A549 (cell line): ENCODE results near the gene TCN2. TPM values are rescaled to one million over a fixed set of nuclear protein-coding genes. Genes with fewer than 3 reads are reported as not detected.

Source experiments
- ATAC-seq, 2 experiments: fragments of 200-7000 bp in 1 of 2; fragments of >200 bp in 1 of 2; cut with Nextera tagmentation in 1 of 2; cut with Tn5 transposase in 1 of 2; 3 replicates each; pipeline versions ENCODE4 v1.8.0 to v1.9.1; 2018 to 2020; ENCODE audit warnings: mild to moderate bottlenecking in 1 of 2, moderate library complexity in 1 of 2
- CTCF ChIA-PET: fragments of 300-600 bp; sonication (Branson Sonifier 250); formaldehyde crosslinking; extraction: SDS; loops from one replicate; lab custom pipeline; 2021; ENCODE audit warnings: antibody characterized with exemption, inconsistent platforms; lab: Yijun Ruan, JAX
- POLR2A ChIA-PET: fragments of 350-600 bp; formaldehyde crosslinking; extraction: SDS; loops from one replicate; lab custom pipeline; 2021; ENCODE audit warnings: antibody characterized with exemption, inconsistent platforms; lab: Yijun Ruan, JAX
- DNase-seq, 2 experiments: peaks; one replicate each; pipeline versions ENCODE4 v3.0.0 to v3.0.0-alpha.2; 2011 to 2016; ENCODE audit warnings: low read depth in 1 of 2, low spot score in 1 of 2
- FAIRE-seq: peaks from 2 replicates; lab custom pipeline; 2011; peaks lifted over from hg19 to GRCh38; lab: Jason Lieb, UNC
- H3K27ac ChIP-seq, 2 experiments: fragments of >200 bp; sonication (Bioruptor Twin); formaldehyde crosslinking; 3 replicates each; pipeline ENCODE4 v1.5.1; 2016 to 2017
- H3K4me1 ChIP-seq: fragments of >200 bp; sonication (Bioruptor Twin); formaldehyde crosslinking; 3 replicates; pipeline ENCODE4 v1.6.1; 2016
- H3K4me2 ChIP-seq: fragments of >200 bp; sonication (Bioruptor Twin); formaldehyde crosslinking; 3 replicates; pipeline ENCODE4 v1.6.1; 2016
- H3K4me3 ChIP-seq: fragments of >200 bp; sonication (Bioruptor Twin); formaldehyde crosslinking; 3 replicates; pipeline ENCODE4 v1.5.1; 2016
- H3K9me3 ChIP-seq: fragments of >200 bp; sonication (Bioruptor Twin); formaldehyde crosslinking; 3 replicates; pipeline ENCODE4 v1.6.1; 2016
- CBX8 ChIP-seq: fragments of 200-600 bp; sonication (generic); IDR thresholded peaks from 2 replicates; pipeline ENCODE4 v1.6.1; 2016
- CEBPB ChIP-seq, 2 experiments: fragments of >200 bp in 1 of 2; sonication (Bioruptor Twin) in 1 of 2; formaldehyde crosslinking in 1 of 2; IDR thresholded peaks; 2 replicates each; pipeline ENCODE4 v1.6.1; 2012 to 2016
- CHD4 ChIP-seq: fragments of 200-600 bp; sonication (generic); IDR thresholded peaks from 2 replicates; pipeline ENCODE4 v1.6.1; 2016; ENCODE audit warnings: antibody characterized with exemption, mild to moderate bottlenecking, borderline replicate concordance
- ESRRA ChIP-seq: fragments of 150-350 bp; IDR thresholded peaks from 2 replicates; pipeline ENCODE4 v1.6.1; 2014; ENCODE audit warnings: mild to moderate bottlenecking, low read length, borderline replicate concordance
- HOXB5 ChIP-seq: fragments of 250-450 bp; sonication (Bioruptor Pico); IDR thresholded peaks from 2 replicates; pipeline ENCODE4 v1.5.0; 2020; ENCODE audit warnings: mild to moderate bottlenecking, moderate library complexity
- KDM5A ChIP-seq: fragments of 200-600 bp; sonication (generic); IDR thresholded peaks from 2 replicates; pipeline ENCODE4 v1.6.1; 2016; ENCODE audit warnings: antibody characterized with exemption, mild to moderate bottlenecking
- MAFK ChIP-seq: fragments of 450-650 bp; IDR thresholded peaks from 2 replicates; pipeline ENCODE4 v1.6.1; 2014; ENCODE audit not compliant: partially characterized antibody
- MYC ChIP-seq: IDR thresholded peaks from 2 replicates; pipeline ENCODE4 v1.6.1; 2012; ENCODE audit warnings: mild to moderate bottlenecking, inconsistent platforms, low read length, improper control_type of control experiment, borderline replicate concordance
- PHF8 ChIP-seq: fragments of 200-600 bp; sonication (generic); IDR thresholded peaks from 2 replicates; pipeline ENCODE4 v1.6.1; 2016; ENCODE audit warnings: low read depth, mild to moderate bottlenecking, antibody characterized with exemption, moderate library complexity, borderline replicate concordance
- POLR2A ChIP-seq: IDR thresholded peaks from 2 replicates; pipeline ENCODE4 v1.6.1; 2012; ENCODE audit warnings: mild to moderate bottlenecking, low read length
- RCOR1 ChIP-seq: fragments of 150-350 bp; IDR thresholded peaks from 2 replicates; pipeline ENCODE4 v1.6.1; 2014; ENCODE audit warnings: antibody characterized with exemption, low read length, low read depth
- SREBF2 ChIP-seq: fragments of 450-650 bp; IDR thresholded peaks from 2 replicates; pipeline ENCODE4 v1.6.1; 2014; ENCODE audit warnings: mild to moderate bottlenecking, moderate library complexity
- TP53 ChIP-seq: fragments of 250-450 bp; sonication (Bioruptor Pico); IDR thresholded peaks from 2 replicates; pipeline ENCODE4 v1.5.0; 2021; ENCODE audit warnings: mild to moderate bottlenecking, moderate library complexity
- ZFP36 ChIP-seq: fragments of 450-650 bp; IDR thresholded peaks from 2 replicates; pipeline ENCODE4 v1.6.1; 2014; ENCODE audit warnings: borderline replicate concordance; ENCODE audit not compliant: partially characterized antibody
- WGBS: methylation state at CpG from one replicate; pipeline ENCODE4 v1.1.6; 2017; ENCODE audit errors: missing lambda C conversion rate; 5-methylcytosine and 5-hydroxymethylcytosine counted together
- polyA plus RNA-seq, 4 experiments: library from polyadenylated mRNA; depleted of rRNA in 3 of 4; stranded (reverse); fragments of >200 nt; fragmentation: RNase III in 1 of 4; extraction: RNeasy Plus Mini Kit Qiagen cat#74134 plus additional on column Dnase treatment in 1 of 4; gene quantifications; 2 replicates in 3 of 4; 3 replicates in 1 of 4; pipeline ENCODE4 v1.2.3, GENCODE V29; 2011 to 2017
- TF ChIP-seq, protein P1 (sequence below): fragments of >200 bp; sonication (Bioruptor Twin); formaldehyde crosslinking; IDR thresholded peaks from 3 replicates; pipeline ENCODE4 v1.6.1; 2016
- TF ChIP-seq, protein P2 (sequence below): IDR thresholded peaks from 2 replicates; pipeline ENCODE4 v1.6.1; 2012
- TF ChIP-seq, protein P3 (sequence below): fragments of 200-600 bp; sonication (generic); IDR thresholded peaks from 2 replicates; pipeline ENCODE4 v1.6.1; 2016; ENCODE audit warnings: antibody characterized with exemption, mild to moderate bottlenecking, moderate library complexity
- TF ChIP-seq, protein P4 (sequence below): IDR thresholded peaks from 2 replicates; pipeline ENCODE4 v1.6.1; 2012
- TF ChIP-seq, protein P5 (sequence below): IDR thresholded peaks from 2 replicates; pipeline ENCODE4 v1.6.1; 2012; ENCODE audit warnings: low read depth, borderline replicate concordance
- TF ChIP-seq, protein P6 (sequence below): fragments of 250-450 bp; sonication (Bioruptor Pico); IDR thresholded peaks from 2 replicates; pipeline ENCODE4 v1.5.0; 2021; ENCODE audit warnings: mild to moderate bottlenecking, moderate library complexity, borderline replicate concordance
- TF ChIP-seq, protein P7 (sequence below): fragments of >200 bp; sonication (Bioruptor Twin); formaldehyde crosslinking; IDR thresholded peaks from 2 replicates; pipeline ENCODE4 v1.6.1; 2016

TCN2 gene
- polyA plus RNA-seq, 2 of the 4 experiments (the other 2 are of a cell fraction), result 3.9 to 4.3 TPM

DNA sequence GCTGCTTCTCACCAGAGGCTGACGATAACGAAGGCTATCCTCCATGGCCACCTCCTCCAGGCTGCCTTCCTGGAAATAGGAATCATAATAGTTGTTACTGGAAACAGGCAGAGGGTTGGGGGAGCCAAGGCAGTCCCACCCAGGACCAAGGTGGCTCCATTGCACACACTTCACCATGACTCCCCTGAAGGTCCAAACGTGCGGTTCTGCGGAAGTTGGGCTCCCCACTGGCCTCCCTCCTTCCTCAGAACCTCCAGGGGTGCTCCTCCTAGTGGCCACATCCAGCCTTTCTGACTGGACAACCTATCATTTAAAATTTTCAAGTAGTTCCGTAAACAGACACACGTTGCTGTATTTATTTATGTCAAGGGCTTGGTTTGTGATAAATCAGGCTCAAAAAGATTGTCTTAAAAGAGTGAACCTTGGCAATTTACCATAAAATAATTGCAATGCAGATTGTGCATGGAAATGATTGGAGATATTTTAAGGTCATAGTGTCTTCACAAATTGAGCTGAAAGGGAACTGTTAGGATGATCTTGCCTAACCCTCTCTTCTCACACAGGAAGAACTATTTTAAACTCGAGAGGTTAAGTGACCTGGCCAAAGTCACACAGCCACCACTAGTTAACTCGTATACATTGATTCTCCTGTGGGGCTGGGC lies 1.4 kb upstream of the TCN2 start (continued):
- TF ChIP-seq, protein P1, sequence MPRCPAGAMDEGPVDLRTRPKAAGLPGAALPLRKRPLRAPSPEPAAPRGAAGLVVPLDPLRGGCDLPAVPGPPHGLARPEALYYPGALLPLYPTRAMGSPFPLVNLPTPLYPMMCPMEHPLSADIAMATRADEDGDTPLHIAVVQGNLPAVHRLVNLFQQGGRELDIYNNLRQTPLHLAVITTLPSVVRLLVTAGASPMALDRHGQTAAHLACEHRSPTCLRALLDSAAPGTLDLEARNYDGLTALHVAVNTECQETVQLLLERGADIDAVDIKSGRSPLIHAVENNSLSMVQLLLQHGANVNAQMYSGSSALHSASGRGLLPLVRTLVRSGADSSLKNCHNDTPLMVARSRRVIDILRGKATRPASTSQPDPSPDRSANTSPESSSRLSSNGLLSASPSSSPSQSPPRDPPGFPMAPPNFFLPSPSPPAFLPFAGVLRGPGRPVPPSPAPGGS, result no peak
- TF ChIP-seq, protein P2, sequence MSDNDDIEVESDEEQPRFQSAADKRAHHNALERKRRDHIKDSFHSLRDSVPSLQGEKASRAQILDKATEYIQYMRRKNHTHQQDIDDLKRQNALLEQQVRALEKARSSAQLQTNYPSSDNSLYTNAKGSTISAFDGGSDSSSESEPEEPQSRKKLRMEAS, result peak; percentile 60
- TF ChIP-seq, protein P3, sequence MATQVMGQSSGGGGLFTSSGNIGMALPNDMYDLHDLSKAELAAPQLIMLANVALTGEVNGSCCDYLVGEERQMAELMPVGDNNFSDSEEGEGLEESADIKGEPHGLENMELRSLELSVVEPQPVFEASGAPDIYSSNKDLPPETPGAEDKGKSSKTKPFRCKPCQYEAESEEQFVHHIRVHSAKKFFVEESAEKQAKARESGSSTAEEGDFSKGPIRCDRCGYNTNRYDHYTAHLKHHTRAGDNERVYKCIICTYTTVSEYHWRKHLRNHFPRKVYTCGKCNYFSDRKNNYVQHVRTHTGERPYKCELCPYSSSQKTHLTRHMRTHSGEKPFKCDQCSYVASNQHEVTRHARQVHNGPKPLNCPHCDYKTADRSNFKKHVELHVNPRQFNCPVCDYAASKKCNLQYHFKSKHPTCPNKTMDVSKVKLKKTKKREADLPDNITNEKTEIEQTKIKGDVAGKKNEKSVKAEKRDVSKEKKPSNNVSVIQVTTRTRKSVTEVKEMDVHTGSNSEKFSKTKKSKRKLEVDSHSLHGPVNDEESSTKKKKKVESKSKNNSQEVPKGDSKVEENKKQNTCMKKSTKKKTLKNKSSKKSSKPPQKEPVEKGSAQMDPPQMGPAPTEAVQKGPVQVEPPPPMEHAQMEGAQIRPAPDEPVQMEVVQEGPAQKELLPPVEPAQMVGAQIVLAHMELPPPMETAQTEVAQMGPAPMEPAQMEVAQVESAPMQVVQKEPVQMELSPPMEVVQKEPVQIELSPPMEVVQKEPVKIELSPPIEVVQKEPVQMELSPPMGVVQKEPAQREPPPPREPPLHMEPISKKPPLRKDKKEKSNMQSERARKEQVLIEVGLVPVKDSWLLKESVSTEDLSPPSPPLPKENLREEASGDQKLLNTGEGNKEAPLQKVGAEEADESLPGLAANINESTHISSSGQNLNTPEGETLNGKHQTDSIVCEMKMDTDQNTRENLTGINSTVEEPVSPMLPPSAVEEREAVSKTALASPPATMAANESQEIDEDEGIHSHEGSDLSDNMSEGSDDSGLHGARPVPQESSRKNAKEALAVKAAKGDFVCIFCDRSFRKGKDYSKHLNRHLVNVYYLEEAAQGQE, result no peak
- TF ChIP-seq CBX8 (no peak), KDM5A (no peak), RCOR1 (no peak), CHD4 (no peak), SREBF2 (no peak)
- TF ChIP-seq, protein P4, sequence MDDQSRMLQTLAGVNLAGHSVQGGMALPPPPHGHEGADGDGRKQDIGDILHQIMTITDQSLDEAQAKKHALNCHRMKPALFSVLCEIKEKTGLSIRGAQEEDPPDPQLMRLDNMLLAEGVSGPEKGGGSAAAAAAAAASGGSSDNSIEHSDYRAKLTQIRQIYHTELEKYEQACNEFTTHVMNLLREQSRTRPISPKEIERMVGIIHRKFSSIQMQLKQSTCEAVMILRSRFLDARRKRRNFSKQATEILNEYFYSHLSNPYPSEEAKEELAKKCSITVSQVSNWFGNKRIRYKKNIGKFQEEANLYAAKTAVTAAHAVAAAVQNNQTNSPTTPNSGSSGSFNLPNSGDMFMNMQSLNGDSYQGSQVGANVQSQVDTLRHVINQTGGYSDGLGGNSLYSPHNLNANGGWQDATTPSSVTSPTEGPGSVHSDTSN, result no peak

DNA sequence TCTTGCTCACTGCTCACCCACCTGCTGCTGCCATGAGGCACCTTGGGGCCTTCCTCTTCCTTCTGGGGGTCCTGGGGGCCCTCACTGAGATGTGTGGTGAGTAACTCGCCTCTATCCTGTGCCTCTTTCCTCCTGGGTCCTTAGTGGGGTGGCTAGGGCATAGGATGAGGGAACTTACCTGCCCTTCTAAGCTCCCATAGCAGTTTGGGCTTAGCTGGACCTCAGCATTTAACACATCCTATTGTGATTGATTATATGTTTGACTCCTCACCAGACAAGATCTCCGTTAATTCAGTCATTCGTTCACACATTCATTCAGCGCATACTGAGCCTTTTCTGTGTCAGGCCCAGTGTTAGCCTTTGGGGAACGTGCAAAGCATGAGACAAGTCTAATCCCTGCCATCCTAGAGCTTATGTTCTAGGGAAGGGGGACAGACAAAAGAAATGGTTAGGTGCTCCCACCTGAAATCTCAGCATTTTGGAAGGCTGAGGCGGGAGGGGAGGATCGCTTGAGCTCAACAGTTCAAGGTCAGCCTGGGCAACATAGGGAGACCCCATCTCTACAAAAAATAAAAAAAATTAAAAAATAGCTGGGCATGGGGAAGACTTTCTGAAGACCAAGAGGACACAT lies 441 bp downstream of the TCN2 start:
- DNase-seq (no peak), FAIRE-seq (no peak), ATAC-seq (peak; percentile 24 to 27; a peak in 4 of 6 replicates)
- Histone ChIP-seq H3K4me2 (peak overlapping the region; percentile 89), H3K9me3 (no peaks in the 10 kb centered on the region), H3K4me1 (peaks cover 32% of the 10 kb centered on the region), H3K4me3 (peak overlapping the region; percentile 51), H3K27ac (peak overlapping the region; percentile 78 to 90)
- ChIA-PET POLR2A (interaction anchor here (0.5 to 1.0 kb wide), 3 partner anchors 60 to 208 kb away, joined by 3 to 5 read pairs (median 3); partner anchors contain the start of gene DUSP18), CTCF (interaction anchor here (0.7 to 4.0 kb wide), 5 partner anchors 15 to 542 kb away, joined by 3 to 27 read pairs (median 7); partner anchors contain the start of gene SLC35E4)
- 95% methylated on average over 7 of the region's 7 CpGs for WGBS
- TF ChIP-seq, protein P5, sequence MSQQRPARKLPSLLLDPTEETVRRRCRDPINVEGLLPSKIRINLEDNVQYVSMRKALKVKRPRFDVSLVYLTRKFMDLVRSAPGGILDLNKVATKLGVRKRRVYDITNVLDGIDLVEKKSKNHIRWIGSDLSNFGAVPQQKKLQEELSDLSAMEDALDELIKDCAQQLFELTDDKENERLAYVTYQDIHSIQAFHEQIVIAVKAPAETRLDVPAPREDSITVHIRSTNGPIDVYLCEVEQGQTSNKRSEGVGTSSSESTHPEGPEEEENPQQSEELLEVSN, result no peak
- no peak for TF ChIP-seq MYC
- TF ChIP-seq, protein P1, result no peak
- no peak for TF ChIP-seq CEBPB (IDR thresholded peaks at IDR 0.05)
- TF ChIP-seq, protein P6, sequence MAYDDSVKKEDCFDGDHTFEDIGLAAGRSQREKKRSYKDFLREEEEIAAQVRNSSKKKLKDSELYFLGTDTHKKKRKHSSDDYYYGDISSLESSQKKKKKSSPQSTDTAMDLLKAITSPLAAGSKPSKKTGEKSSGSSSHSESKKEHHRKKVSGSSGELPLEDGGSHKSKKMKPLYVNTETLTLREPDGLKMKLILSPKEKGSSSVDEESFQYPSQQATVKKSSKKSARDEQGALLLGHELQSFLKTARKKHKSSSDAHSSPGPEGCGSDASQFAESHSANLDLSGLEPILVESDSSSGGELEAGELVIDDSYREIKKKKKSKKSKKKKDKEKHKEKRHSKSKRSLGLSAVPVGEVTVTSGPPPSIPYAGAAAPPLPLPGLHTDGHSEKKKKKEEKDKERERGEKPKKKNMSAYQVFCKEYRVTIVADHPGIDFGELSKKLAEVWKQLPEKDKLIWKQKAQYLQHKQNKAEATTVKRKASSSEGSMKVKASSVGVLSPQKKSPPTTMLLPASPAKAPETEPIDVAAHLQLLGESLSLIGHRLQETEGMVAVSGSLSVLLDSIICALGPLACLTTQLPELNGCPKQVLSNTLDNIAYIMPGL, result no peak
- no peak for TF ChIP-seq PHF8
- no peak for TF ChIP-seq TP53 (CRISPR knock-in tag)
- TF ChIP-seq, protein P3, result no peak
- TF ChIP-seq HOXB5 (CRISPR knock-in tag), result no peak
- TF ChIP-seq ZFP36, result no peak
- TF ChIP-seq SREBF2, result no peak
- TF ChIP-seq ESRRA, result no peak
- no peak for TF ChIP-seq MAFK
- TF ChIP-seq, protein P7, sequence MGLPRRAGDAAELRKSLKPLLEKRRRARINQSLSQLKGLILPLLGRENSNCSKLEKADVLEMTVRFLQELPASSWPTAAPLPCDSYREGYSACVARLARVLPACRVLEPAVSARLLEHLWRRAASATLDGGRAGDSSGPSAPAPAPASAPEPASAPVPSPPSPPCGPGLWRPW, result no peak
- no peak for TF ChIP-seq POLR2A
